HG03558 (cell line): ENCODE results near the gene DUS1L.

Experiments
- ATAC-seq: cut with Tn5 transposase; IDR thresholded peaks from one replicate; pipeline ENCODE4 v1.9.1; 2021; ENCODE audit warnings: moderate number of reproducible peaks; ENCODE audit not compliant: unreplicated experiment; ENCODE audit errors: extremely low read depth

Gene DUS1L

DNA sequence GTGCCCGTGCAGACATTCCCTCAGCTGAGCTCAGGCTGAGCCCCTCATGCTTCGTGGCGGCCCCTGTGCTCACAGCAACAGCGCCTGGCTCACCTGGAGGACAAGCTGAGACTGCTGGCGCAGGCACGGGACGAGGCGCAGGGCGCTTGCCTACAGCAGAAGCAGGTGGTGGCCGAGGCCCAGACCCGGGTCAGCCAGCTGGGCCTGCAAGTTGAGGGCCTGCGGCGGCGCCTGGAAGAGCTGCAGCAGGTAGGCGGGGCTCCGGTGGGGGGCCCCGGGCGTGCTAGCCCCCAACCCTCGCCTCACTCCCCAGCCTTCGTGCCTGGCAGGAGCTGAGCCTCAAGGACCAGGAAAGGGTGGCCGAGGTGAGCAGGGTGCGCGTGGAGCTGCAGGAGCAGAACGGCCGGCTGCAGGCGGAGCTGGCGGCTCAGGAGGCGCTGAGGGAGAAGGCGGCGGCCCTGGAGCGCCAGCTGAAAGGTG, 35.6 kb downstream of the DUS1L start:
- ATAC-seq = no peak

DNA sequence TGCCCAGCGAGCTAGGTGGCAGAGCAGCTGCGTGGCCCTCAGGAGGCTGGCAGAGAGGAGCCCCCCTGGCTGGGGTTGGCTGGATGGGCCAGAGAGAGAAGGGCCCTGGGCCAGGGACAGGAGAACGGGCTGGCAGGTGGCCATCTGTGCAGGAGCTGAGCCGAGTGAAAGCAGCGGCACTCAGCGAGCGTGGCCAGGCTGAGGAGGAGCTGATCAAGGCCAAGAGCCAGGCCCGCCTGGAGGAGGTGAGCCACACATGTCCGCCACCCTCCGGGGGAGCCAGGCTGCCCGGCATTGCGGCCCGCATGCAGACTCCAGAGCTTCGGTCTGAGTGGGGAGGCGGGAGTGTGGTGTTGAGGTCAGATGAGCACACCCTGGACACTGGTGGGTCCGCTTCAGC, 36.2 kb downstream of the DUS1L start:
- no peak for ATAC-seq

DNA sequence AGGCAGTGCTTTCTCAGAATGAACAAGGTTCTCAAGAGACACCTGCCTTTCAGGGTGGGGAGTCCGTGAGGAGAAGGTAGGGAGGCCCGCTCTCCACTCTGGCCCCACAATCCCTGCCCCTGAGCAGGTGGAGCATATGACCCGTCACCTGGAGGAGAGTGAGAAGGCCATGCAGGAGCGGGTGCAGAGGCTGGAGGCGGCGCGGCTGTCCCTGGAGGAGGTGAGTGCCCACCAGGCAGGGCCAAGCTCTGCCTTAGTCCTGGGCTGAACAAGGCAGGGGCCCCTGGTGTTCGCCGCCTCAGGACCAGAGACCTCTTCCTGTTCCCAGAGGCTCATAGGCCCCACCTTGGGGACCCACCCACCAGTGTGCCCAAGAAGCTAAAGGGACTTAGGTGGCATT, 36.6 kb downstream of the DUS1L start:
- no peak for ATAC-seq

DNA sequence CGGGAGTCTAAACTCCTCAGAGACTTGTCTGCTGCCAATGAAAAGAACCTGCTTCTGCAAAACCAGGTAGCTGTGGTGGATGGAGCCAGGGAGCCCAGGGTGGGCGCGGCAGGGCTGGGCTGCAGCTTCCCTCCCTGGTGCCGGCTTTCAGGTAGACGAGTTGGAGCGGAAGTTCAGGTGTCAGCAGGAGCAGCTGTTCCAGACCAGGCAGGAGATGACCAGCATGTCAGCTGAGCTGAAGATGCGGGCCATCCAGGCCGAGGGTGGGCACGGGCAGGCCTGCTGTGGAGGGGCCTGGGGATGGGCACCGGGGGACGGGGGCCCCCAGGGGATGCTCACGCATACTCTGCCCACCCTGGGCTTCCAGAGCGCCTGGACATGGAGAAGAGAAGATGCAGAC, 37.4 kb downstream of the DUS1L start:
- ATAC-seq = no peak

DNA sequence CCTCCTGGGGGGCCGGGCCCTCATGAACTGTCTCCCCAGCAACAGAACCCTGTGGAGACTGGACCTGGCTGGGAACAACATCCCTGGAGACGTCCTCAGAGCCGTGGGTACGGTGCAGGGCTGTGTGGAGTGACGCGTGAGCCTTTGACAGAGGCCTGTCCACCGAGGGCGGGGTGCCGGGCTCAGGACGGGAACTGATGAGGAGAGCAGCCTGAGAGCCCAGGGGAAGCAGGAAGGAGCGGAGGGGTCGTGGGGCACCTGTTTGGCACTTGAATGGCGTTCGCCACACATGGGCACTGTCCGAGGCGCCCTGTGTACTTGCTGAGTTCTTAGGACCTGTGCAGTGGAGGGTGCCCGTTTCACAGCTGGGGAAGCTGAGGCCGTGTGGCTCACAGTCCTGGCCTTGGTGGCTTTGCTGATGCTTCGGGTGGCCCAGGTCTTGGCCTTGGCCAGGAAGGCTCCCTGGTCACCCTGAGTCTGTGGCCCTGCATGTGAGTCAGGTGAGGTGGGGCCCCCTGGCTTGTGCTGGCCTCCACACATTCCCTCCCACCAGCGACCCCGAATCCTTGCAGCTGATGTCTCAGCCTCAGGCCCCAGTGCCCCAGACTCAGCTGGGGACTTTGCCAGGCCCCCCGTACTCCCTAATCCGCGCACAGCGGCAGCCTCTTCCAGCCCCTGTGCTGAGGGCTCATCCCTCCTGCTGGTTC, 40.0 kb downstream of the DUS1L start:
- no peak for ATAC-seq

DNA sequence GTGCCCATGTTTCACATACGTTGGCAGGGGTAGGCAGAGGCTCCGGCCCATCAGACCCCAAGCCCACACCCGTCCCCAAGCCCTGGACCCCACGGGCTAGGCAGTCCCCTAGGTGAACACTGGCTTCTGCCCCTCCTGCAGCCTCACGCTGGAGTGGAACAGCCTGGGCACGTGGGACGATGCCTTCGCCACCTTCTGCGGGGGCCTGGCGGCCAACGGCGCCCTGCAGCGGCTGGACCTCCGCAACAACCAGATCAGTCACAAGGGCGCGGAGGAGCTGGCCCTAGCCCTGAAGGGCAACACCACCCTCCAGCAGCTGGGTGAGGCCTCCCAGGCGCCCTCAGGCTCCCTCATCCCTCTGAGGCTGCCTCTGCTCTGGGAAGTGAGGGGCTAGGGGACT, 40.7 kb downstream of the DUS1L start:
- ATAC-seq = no peak

DNA sequence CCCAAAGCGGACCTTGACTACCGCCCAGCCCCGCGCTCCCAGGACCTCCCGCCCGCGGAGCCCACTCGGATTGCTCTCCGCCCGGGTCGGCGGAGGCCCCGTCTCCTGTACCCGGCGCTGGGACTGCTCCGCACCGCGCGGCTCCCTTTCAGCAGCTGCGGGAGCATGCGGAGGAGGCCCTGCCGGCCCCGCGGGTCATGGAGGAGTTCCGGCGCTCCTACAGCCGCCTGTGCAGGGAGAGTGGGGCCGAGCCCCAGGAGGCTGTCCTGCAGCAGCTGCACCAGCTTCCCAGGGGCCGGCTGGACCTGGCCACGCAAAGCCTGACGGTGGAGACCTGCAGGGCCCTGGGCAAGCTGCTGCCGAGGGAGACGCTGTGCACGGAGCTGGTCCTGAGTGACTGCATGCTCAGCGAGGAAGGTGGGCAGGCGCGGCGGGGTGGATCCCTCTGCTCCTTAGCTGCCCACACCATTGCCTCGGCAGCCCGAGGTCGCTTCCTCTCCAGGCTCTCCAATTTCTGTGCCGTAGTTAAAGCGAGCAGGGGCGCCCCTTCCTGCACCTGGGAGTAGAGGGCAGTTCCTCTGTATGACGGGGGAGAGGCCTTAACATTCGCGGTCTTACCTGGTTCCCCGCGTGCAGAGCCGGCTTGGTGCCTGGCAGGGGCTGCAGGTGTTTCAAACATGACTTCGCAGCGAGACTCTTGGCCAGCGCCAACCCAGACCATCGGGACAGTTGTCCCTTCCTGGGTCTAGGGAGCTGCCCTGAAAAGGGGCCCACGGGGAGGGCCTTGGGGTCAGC, 42.0 kb downstream of the DUS1L start:
- no peak for ATAC-seq

DNA sequence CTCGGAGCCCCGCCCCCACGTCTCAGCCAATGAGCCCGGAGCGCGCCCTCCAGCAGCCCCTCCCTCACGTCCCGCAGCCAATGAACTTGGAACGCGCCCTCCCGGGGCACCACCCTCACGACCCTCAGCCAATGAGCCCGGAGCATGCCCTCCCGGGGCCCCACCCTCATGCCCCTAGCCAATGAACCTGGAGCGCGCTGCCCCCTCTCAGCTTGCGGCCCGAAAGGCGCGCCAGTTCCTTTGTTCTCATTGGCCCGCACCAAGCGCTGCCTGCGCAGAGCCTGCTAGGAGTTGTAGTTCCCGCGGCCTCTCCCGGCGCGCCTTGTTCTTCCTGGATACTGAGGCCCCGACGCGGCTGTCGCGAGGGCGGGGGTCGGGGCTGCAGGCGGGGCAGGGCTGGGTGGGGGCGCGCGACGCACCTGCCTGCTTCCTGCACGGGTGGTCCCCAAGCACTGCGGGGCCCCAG, 42.6 kb downstream of the DUS1L start, which contains the start of gene LRRC45:
LRRC45 (plus strand) TSS at position 325 of the 466 bp plus-strand sequence. CDS start 339 bp downstream, outside the sequence.
- ATAC-seq = peak; percentile 69

DNA sequence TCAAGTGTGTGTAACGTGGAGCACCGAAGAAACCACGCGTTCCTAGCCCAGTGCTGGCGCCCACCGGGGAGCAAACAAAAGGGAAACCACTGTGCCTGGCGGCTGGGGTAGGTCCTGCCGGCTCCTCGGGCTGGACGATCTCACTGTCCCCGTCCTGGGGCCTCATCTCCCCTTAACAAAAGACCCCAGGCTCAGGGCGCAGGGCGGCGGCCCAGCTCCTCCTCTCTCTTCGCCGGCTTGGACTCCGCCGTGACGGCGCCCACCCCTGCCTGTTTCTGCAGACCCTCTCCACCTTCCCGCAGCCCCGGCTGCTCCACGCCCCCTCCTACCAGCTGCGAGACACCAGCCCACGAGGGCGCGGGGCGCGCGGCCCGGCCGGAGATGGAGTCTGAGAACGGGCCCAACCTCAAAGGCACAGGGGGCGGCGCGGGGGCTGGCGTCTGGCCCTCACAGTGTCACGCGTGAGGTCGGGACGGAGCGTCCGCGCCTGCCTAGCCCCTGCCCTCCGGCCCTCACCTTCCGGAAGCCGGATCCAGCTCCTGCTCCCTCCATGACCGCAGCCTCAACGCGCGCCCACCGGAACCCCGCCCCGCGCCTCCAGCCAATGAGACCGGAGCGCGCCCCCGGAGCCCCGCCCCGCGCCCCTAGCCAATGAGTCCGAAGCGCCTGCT, 43.2 kb downstream of the DUS1L start, which contains the start of gene CENPX:
CENPX (minus strand) TSS at position 569 of the 671 bp plus-strand sequence; CDS start at position 552, 17 bp downstream.
- ATAC-seq = peak; percentile 35

DNA sequence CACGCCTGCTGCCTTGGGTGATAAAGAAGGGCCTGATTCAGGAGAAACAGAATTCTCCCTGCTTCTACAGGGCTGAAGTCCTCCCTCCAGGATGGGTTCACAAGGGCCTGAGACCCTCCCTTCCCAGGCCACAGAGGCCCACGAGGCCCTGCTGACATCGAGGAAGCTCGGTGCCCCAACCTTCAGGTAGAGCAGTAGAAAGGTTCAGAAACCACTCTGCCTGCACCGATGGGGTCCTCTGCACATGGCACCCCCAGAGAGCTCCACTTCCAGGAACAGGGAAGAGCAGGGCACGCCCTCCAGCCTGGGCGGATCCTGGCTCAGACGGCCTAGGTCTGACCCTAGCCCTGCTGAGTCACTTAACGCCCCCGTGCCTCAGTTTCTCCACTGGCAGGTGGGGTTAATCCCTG, 43.7 kb downstream of the DUS1L start:
- no peak for ATAC-seq

DNA sequence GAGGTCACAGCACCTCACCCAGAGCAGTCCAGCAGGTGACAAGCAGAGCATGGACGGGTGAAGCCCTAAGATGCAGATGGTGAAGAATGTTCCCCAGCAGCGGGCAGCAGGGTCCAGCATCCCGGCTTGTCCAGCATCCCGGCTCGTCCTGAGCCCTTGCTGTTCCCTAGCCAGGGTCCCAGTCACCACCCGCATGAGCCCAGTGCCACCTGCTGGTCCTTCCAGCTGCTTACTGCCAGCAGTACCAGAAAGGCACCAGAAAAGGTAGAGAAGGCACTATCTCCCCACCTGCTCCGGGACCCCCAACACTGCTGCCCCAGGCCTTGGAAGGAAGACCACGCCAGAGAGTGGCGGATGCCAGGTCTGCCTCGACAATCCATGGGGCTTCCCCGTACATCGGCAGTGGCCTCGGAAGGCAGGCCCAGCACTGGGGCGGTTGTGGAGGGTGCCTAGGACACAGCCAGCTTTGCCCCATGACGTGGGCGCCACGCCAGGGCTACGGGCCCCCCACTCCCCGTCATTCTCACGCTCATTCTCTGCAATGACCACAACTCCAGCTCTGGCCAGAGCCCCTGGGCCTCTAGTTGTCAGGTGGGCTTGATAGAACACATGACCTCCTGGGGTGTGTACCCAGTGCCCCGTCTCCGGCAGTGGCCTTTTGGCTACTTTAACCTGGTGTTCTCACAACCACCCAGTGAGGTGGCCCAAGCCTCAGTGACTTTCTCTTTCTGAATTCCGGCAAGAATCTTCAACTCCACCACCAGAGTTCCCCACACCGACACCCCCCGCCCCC, 44.3 kb downstream of the DUS1L start:
- ATAC-seq = no peak

DNA sequence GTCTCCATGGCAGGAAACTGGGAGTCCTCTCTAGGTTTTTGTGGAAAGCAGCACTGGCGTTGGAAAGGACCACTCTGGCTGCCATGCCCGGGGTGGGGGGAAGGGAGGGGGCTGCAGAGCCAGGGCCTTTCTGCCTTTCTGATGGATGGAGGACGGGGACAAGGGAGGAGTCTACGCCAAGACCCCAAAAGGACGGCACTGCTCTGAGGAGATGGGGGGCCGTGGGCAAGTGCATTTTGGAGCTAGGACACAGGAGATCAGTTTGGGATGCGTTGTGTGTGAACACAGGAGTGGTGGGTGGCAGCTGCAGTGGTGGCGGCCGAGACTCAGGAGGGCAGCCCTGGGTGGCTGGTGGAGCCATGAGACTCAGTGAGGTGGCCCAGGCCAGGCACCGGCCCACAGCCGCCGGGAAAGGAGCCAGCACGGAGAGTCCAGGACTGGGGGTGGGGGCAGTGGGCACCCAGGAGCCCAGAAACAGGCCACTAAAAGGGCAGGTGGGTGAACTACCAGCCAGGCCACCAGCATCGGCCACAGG, 45.0 kb downstream of the DUS1L start:
- ATAC-seq = no peak

DNA sequence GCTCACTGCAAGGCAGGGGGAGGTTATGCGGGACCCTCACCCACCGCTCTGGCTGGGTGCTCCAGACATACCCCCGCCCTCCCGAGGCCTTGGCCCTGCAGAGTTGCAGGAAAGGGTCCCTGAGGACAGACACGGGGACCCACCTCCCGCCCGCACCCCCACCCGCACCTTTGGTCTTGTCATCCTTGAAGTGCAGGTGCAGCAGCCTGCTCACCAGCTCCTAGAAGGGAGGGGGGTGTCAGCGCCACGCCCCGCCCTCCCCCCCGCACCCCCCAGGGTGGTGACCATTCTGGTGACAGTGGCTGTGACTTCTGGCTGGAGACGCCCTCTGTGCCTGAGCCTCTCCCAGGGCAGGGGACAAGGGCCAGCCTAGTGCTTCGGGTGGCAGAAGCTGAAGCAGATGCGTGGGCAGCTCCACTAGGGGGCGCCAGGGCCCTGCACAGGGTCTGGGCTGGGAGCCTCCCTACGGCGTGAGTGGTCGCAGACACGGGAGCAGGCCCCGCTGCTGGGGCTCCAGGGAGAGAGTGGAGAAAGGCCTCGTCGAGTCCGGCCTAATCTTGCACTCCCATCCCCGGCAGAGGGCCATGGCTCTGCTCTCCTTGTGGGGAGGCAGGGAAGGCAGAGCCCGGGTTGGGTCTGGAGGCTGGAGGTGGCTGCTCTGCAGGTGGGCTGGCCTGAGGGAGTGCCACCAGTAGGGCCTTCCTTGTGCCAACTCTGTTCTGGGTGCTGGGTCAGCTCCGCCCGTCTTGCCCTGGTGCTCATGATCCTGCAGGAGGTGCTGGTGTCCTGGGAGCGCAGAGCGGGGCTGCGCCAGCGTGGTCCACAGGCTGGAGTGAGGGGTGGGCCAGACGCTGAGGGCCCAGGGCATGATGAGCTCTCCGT, 45.7 kb downstream of the DUS1L start:
- no peak for ATAC-seq

DNA sequence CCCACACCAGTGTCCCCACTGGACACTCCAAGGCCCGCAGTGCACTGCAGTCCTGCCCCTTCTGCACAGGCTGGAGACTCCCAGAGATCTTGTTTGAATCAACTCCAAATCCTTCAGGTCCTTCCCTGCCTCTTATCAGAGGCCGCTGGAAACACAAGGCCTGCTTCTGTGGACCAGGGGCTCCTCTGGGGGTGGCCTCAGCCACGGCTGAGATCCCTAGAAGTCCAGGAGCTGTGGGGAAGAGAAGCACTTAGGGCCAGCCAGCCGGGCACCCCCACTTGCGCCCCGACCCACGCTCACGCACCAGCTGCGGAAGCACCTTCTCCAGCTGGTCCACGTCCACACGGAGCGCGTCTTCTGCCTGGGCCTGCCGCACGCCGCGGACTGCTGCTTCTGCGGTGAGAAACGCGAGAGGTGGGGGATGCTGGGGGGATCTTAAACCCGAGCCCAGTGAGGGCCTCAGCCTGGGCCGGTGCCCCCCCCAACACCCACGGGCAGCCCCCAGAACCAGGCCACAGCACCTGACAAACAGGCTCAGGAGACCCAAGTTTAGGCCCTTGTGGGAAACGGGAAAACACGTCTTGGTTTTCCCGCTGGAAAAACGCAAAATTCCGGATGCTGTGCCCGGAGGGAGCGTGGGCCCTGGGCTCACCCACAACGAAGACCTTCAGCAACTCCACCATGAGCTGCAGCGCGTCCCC, 46.5 kb downstream of the DUS1L start:
- ATAC-seq = no peak

DNA sequence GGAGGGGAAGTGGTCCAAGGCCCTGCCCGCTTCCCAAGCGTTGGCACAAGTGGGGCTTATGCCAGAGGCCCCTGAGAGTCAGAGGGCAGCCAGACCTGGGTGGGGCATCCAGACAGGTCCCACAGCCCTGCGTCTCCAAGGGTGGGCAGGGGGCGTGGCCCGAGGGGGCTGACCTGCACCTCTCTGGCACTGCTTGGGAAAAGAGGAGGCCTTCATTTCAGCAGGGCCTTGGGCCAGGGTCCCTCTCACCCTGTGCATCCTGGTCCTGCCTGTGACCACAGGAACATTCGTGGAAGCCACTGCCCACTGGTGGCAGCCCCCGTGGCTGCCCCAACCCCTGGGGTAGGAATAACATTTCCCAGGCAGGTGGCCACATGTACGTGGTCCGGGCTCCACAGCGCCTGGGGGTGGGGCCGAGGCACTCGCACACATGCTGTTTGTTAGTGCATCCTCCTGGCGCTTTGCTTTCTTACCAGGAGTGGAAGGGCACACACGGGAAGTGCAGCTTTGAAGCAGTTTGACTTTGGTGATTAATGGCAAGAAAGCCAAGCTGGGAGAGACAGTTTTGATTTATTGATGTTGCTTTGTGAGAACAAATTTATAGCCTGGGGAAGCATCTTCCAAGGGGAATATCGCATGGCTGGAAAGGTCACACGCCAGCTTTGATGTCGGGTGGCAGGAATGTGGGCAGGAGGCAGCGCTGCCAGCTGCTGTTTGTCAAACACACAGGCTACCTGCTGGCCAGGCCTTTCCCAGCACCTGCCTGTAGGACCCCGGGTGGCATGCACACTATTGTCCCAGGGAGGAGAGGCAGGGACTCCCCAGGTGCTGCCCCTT, 47.2 kb downstream of the DUS1L start:
- no peak for ATAC-seq

DNA sequence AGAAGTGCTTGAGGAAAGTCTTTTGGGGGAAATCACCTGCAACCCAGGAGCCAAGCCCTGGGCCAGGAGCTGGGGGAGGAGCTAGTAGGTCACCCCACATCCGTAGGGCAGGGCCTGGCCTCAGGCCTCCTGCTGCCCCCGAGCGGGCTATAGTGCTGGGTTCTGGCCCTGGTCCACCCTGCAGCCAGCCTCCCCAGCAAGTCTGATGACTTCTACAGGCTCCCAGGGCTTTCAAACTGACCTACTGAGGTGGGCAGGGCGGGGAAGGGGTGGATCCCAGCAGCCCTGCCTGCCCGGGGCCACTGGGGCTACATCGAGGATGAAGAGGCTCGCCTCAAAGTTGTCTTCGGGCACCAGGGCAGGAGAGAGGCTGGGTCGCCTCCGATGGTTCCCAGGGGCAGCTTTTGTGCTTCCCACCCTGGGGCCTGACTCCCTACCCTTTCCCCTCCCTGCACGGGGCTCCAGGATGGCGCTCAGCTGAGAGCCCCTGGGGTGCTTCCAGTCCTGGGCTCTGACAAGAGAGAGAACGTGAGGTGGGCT, 47.9 kb downstream of the DUS1L start:
- ATAC-seq = no peak

DNA sequence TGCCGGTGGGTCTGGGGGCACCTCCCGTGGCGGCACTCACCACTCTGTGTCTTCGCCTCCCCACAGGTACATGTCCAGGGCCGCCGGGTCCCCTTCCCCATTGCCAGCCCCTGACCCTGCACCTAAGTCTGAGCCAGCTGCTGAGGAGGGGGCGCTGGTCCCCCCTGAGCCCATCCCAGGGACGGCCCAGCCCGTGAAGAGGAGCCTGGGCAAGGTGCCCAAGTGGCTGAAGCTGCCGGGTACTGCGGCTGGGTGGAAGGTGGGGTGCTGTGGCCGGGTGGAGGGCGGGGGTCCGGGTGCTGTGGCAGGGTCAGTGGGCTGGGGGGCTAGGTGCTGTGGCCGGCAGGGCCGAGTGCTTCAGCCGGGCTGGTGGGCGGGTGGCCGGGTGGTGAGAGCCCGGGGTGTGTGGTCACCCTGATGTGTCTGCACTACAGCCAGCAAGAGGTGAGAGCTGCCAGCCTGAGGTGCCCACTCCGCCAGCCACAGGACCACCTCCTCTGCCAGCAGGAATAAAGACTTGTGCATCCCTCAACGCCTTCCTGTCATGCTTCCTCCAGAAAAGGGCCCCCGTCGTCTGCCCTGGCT, 48.6 kb downstream of the DUS1L start:
- ATAC-seq = no peak
